Measurements from ENCODE around the gene MADD.

MADD gene

DNA sequence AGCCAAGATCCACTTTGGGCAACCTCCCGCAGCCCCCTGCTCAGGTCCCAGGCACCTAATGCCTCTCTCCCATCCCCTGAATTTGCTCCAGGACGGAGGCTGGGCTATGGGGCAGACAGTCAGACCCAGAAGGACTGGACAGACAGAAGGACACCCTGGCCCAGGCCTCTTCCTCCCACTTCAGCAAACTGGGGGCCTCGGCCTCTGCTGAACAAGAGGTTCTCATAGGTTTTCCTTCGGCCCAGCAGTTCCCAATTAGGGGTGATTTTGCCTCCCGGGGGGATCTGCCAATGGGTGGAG lies 104.7 kb downstream of the MADD start:
- H3K4me3 ChIP-seq (replicated peaks in 1 of 2; ENCODE audit: low read depth in 2 of 2, low read length in 2 of 2), result no peak overlapping the region
- TF ChIP-seq, protein P1, sequence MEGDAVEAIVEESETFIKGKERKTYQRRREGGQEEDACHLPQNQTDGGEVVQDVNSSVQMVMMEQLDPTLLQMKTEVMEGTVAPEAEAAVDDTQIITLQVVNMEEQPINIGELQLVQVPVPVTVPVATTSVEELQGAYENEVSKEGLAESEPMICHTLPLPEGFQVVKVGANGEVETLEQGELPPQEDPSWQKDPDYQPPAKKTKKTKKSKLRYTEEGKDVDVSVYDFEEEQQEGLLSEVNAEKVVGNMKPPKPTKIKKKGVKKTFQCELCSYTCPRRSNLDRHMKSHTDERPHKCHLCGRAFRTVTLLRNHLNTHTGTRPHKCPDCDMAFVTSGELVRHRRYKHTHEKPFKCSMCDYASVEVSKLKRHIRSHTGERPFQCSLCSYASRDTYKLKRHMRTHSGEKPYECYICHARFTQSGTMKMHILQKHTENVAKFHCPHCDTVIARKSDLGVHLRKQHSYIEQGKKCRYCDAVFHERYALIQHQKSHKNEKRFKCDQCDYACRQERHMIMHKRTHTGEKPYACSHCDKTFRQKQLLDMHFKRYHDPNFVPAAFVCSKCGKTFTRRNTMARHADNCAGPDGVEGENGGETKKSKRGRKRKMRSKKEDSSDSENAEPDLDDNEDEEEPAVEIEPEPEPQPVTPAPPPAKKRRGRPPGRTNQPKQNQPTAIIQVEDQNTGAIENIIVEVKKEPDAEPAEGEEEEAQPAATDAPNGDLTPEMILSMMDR (IDR thresholded peaks at IDR 0.05; ENCODE audit: low read depth, low read length), result no peak
- no peak for DNase-seq (ENCODE audit: low read depth in 2 of 2)

- no peak overlapping the region for H3K4me3 ChIP-seq (replicated peaks in 1 of 2; ENCODE audit: low read depth in 2 of 2, low read length in 2 of 2)
- no peak for DNase-seq (ENCODE audit: low read depth in 2 of 2)
- TF ChIP-seq, protein P1 (IDR thresholded peaks at IDR 0.05; ENCODE audit: low read depth, low read length), result no peak
Observed at GRCh38 chr11:47375020-47375419, 105.1 kb downstream of the MADD start.

GRCh38 chr11:47375546-47376085 lies 105.7 kb downstream of the MADD start:
- TF ChIP-seq, protein P1 (IDR thresholded peaks at IDR 0.05; ENCODE audit: low read depth, low read length), result no peak
- no peak overlapping the region for H3K4me3 ChIP-seq (replicated peaks in 1 of 2; ENCODE audit: low read depth in 2 of 2, low read length in 2 of 2)

DNA sequence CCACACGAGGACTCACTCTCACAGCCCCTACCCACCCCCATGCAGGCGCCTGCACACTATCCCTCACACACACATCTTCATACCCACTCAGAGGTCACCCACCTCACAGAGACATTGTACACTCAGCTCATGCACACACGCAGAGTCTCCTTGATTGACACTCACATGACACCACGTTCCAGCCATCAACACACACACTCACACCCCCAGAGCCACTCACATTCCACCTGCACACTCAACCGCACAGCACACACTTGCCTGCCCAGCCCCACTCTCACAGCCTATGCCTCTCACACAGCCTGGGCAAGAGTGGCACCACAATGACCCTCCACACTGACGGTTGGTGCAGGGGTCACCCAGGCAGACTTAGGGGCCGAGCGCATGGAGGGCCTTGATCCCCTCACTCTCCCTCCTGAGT lies 106.2 kb downstream of the MADD start:
- DNase-seq (ENCODE audit: low read depth in 2 of 2), result no peak
- TF ChIP-seq, protein P1 (IDR thresholded peaks at IDR 0.05; ENCODE audit: low read depth, low read length), result no peak
- no peak overlapping the region for H3K4me3 ChIP-seq (replicated peaks in 1 of 2; ENCODE audit: low read depth in 2 of 2, low read length in 2 of 2)

More at GRCh38 chr11:47375546-47376085, 105.7 kb downstream of the MADD start:
- DNase-seq (ENCODE audit: low read depth in 2 of 2), result no peak

- H3K4me3 ChIP-seq (replicated peaks in 1 of 2; ENCODE audit: low read depth in 2 of 2, low read length in 2 of 2), result no peak overlapping the region
- peak in 1 of 2 donors; percentile 12 for DNase-seq (ENCODE audit: low read depth in 2 of 2)
- TF ChIP-seq, protein P1 (IDR thresholded peaks at IDR 0.05; ENCODE audit: low read depth, low read length), result no peak
Observed at GRCh38 chr11:47376525-47377371, 106.8 kb downstream of the MADD start.

GRCh38 chr11:47377571-47378009 lies 107.7 kb downstream of the MADD start:
- DNase-seq (ENCODE audit: low read depth in 2 of 2), result no peak
- no peak overlapping the region for H3K4me3 ChIP-seq (replicated peaks in 1 of 2; ENCODE audit: low read depth in 2 of 2, low read length in 2 of 2)
- TF ChIP-seq, protein P1 (IDR thresholded peaks at IDR 0.05; ENCODE audit: low read depth, low read length), result no peak

Measured in cardiac fibroblast (primary cell).